ENCODE data around the gene TBC1D1. TPM values are rescaled to one million over a fixed set of nuclear protein-coding genes. Genes with fewer than 3 reads are reported as not detected.
A peak's percentile ranks its signal among the peaks of the same experiment; 100 is the strongest.

TBC1D1 gene
- total and polyA plus RNA-seq, 2 donors (not counting 1 experiment from before 2014, with no cell fraction given) = 39.7 to 90.0 TPM

GRCh38 chr4:37976991-37977470, 86.1 kb downstream of the TBC1D1 start:
- Histone ChIP-seq H3K27ac (ENCODE audit: insufficient read depth, low read length) (peak overlapping the region; percentile 63), H3K4me1 (ENCODE audit: control insufficient read depth, extremely low read depth, insufficient read depth, low read length) (peaks cover 5% of the 10 kb centered on the region), H3K9me3 (ENCODE audit: control insufficient read depth, insufficient read depth, low read depth, low read length) (no peaks in the 10 kb centered on the region), H3K9ac (ENCODE audit: insufficient read depth, low read length) (peak overlapping the region; percentile 76), H3K4me2 (ENCODE audit: extremely low read depth, insufficient read depth, low read length) (peak overlapping the region; percentile 59), H3K36me3 (ENCODE audit: control insufficient read depth, insufficient read depth, low read length) (no peaks in the 10 kb centered on the region), H4K20me1 (ENCODE audit: control insufficient read depth, extremely low read depth, insufficient read depth, low read length) (no peaks in the 10 kb centered on the region), H2AFZ (ENCODE audit: low read length) (peak overlapping the region; percentile 10), H3K4me3 (replicated peaks in 1 of 4; ENCODE audit: control extremely low read depth in 1 of 4, insufficient read depth in 1 of 4, low read depth in 3 of 4, low read length in 4 of 4) (peak overlapping the region; percentile 57 to 74 (median 68)), H3K27me3 (ENCODE audit: control insufficient read depth, insufficient read depth, low read length) (no peaks in the 10 kb centered on the region), H3K79me2 (ENCODE audit: control insufficient read depth, insufficient read depth, low read length) (peaks cover 26% of the 10 kb centered on the region)
- DNase-seq (ENCODE audit: low read depth in 2 of 2) = peak; percentile 64 to 71
- TF ChIP-seq EZH2 (IDR thresholded peaks at IDR 0.05; ENCODE audit: low read length, missing control alignments) (no peak), CTCF (conservative IDR thresholded peaks at IDR 0.05 in 1 of 2, IDR thresholded peaks at IDR 0.05 in 1 of 2; ENCODE audit: low read depth in 1 of 2, low read length in 2 of 2) (no peak)

GRCh38 chr4:37977471-37978247, 86.8 kb downstream of the TBC1D1 start:
- Histone ChIP-seq H3K27ac (ENCODE audit: insufficient read depth, low read length) (peak overlapping the region; percentile 63), H3K9me3 (ENCODE audit: control insufficient read depth, insufficient read depth, low read depth, low read length) (no peaks in the 10 kb centered on the region), H3K4me2 (ENCODE audit: extremely low read depth, insufficient read depth, low read length) (peak overlapping the region; percentile 97), H3K4me3 (replicated peaks in 1 of 4; ENCODE audit: control extremely low read depth in 1 of 4, insufficient read depth in 1 of 4, low read depth in 3 of 4, low read length in 4 of 4) (peak overlapping the region; percentile 62 to 83 (median 74)), H3K36me3 (ENCODE audit: control insufficient read depth, insufficient read depth, low read length) (no peaks in the 10 kb centered on the region), H2AFZ (ENCODE audit: low read length) (peak overlapping the region; percentile 88), H3K9ac (ENCODE audit: insufficient read depth, low read length) (peak overlapping the region; percentile 76), H3K79me2 (ENCODE audit: control insufficient read depth, insufficient read depth, low read length) (peaks cover 26% of the 10 kb centered on the region), H4K20me1 (ENCODE audit: control insufficient read depth, extremely low read depth, insufficient read depth, low read length) (no peaks in the 10 kb centered on the region), H3K27me3 (ENCODE audit: control insufficient read depth, insufficient read depth, low read length) (no peaks in the 10 kb centered on the region), H3K4me1 (ENCODE audit: control insufficient read depth, extremely low read depth, insufficient read depth, low read length) (peaks cover 5% of the 10 kb centered on the region)
- TF ChIP-seq CTCF (conservative IDR thresholded peaks at IDR 0.05 in 1 of 2, IDR thresholded peaks at IDR 0.05 in 1 of 2; ENCODE audit: low read depth in 1 of 2, low read length in 2 of 2) = peak; percentile 20 to 51
- TF ChIP-seq EZH2 (IDR thresholded peaks at IDR 0.05; ENCODE audit: low read length, missing control alignments) = no peak
- DNase-seq (ENCODE audit: low read depth in 2 of 2) = peak; percentile 64 to 72

- H3K9ac ChIP-seq (ENCODE audit: insufficient read depth, low read length) = peak overlapping the region; percentile 17
- H3K27ac ChIP-seq (ENCODE audit: insufficient read depth, low read length) = peak overlapping the region; percentile 41
- peak overlapping the region; percentile 88 for H2AFZ ChIP-seq (ENCODE audit: low read length)
- TF ChIP-seq CTCF (conservative IDR thresholded peaks at IDR 0.05 in 1 of 2, IDR thresholded peaks at IDR 0.05 in 1 of 2; ENCODE audit: low read depth in 1 of 2, low read length in 2 of 2) = no peak
- TF ChIP-seq EZH2 (IDR thresholded peaks at IDR 0.05; ENCODE audit: low read length, missing control alignments) = no peak
- no peaks in the 10 kb centered on the region for H3K27me3 ChIP-seq (ENCODE audit: control insufficient read depth, insufficient read depth, low read length)
- peak in 1 of 2 donors; percentile 25 for DNase-seq (ENCODE audit: low read depth in 2 of 2)
- H3K79me2 ChIP-seq (ENCODE audit: control insufficient read depth, insufficient read depth, low read length) = peaks cover 26% of the 10 kb centered on the region
- no peaks in the 10 kb centered on the region for H4K20me1 ChIP-seq (ENCODE audit: control insufficient read depth, extremely low read depth, insufficient read depth, low read length)
- H3K4me2 ChIP-seq (ENCODE audit: extremely low read depth, insufficient read depth, low read length) = peak overlapping the region; percentile 97
- peak overlapping the region; percentile 62 to 83 (median 74) for H3K4me3 ChIP-seq (replicated peaks in 1 of 4; ENCODE audit: control extremely low read depth in 1 of 4, insufficient read depth in 1 of 4, low read depth in 3 of 4, low read length in 4 of 4)
- no peaks in the 10 kb centered on the region for H3K36me3 ChIP-seq (ENCODE audit: control insufficient read depth, insufficient read depth, low read length)
- no peaks in the 10 kb centered on the region for H3K9me3 ChIP-seq (ENCODE audit: control insufficient read depth, insufficient read depth, low read depth, low read length)
- peaks cover 5% of the 10 kb centered on the region for H3K4me1 ChIP-seq (ENCODE audit: control insufficient read depth, extremely low read depth, insufficient read depth, low read length)
These were observed 87.5 kb downstream of the TBC1D1 start for GRCh38 chr4:37978248-37978924.
